Natural killer cell (primary cell): ENCODE measurements around the gene OXCT1. TPM values are rescaled to one million over a fixed set of nuclear protein-coding genes. Genes with fewer than 3 reads are reported as not detected.

Experiments
- ATAC-seq, 3 donors: fragments of 150-1000 bp in 2 of 3; fragments of 200-7000 bp in 1 of 3; cut with Tn5 transposase; 1 replicate in 1 of 3; 2 replicates in 2 of 3; pipeline ENCODE4 v1.10.0; 2021; ENCODE audit warnings: mild to moderate bottlenecking in 2 of 3, moderate library complexity in 2 of 3
- DNase-seq, 2 donors: peaks; one replicate each; pipeline versions ENCODE4 v3.0.0 to v3.0.0-alpha.2; 2013 to 2021; ENCODE audit warnings: mixed read lengths in 1 of 2
- H3K27ac ChIP-seq: one replicate; pipeline ENCODE4 v1.5.1; 2013; ENCODE audit warnings: mild to moderate bottlenecking, low read length
- H3K27me3 ChIP-seq: one replicate; pipeline ENCODE4 v1.6.1; 2013; ENCODE audit warnings: low read length; ENCODE audit not compliant: control insufficient read depth, insufficient read depth
- H3K36me3 ChIP-seq: one replicate; pipeline ENCODE4 v1.6.1; 2013; ENCODE audit warnings: low read length; ENCODE audit not compliant: control insufficient read depth, insufficient read depth
- H3K4me1 ChIP-seq: one replicate; pipeline ENCODE4 v1.6.1; 2013; ENCODE audit warnings: low read length; ENCODE audit not compliant: control insufficient read depth, insufficient read depth
- H3K4me3 ChIP-seq: one replicate; pipeline ENCODE4 v1.5.1; 2013; ENCODE audit warnings: low read length
- H3K9me3 ChIP-seq: one replicate; pipeline ENCODE4 v1.6.1; 2013; ENCODE audit warnings: low read length; ENCODE audit not compliant: control insufficient read depth, insufficient read depth
- H3K27ac Mint-ChIP-seq, 2 donors: one replicate each; pipeline ENCODE4 v1.8.0; 2022; ENCODE audit warnings: mild to moderate bottlenecking in 2 of 2, mixed read lengths in 2 of 2, moderate library complexity in 1 of 2
- H3K27me3 Mint-ChIP-seq, 2 donors: one replicate each; pipeline ENCODE4 v1.8.0; 2022; ENCODE audit warnings: low read depth in 2 of 2, mixed read lengths in 2 of 2
- H3K36me3 Mint-ChIP-seq: one replicate; pipeline ENCODE4 v1.8.0; 2022; ENCODE audit warnings: mixed read lengths
- H3K4me1 Mint-ChIP-seq, 2 donors: one replicate each; pipeline ENCODE4 v1.8.0; 2022; ENCODE audit warnings: mixed read lengths in 2 of 2
- H3K4me3 Mint-ChIP-seq: one replicate; pipeline ENCODE4 v1.8.0; 2022; ENCODE audit warnings: mild to moderate bottlenecking, moderate library complexity, mixed read lengths
- H3K9me3 Mint-ChIP-seq, 2 donors: one replicate each; pipeline ENCODE4 v1.8.0; 2022; ENCODE audit warnings: mixed read lengths in 2 of 2
- CTCF ChIP-seq: fragments of 200-600 bp; IDR thresholded peaks from one replicate; pipeline ENCODE4 v1.8.0; 2022; ENCODE audit warnings: antibody characterized with exemption
- WGBS: methylation state at CpG from one replicate; pipeline ENCODE4 v1.1.7; 2013; ENCODE audit warnings: missing lambda C conversion rate; ENCODE audit not compliant: insufficient coverage; 5-methylcytosine and 5-hydroxymethylcytosine counted together
- intact Hi-C: fragments of 100-400 bp; cut with micrococcal nuclease; formaldehyde crosslinking; loops from one replicate; pipeline ENCODE4 v1.14.2; 2022
- total RNA-seq, 4 donors: library from RNA; stranded (reverse); fragments of 120-200 nt in 1 of 4; gene quantifications; one replicate each; pipeline versions ENCODE4 v1.2.3 to v1.2.4, GENCODE V29; 2013 to 2022

Gene OXCT1
- total RNA-seq, 3 donors from 2014 or later (not counting 1 experiment from before 2014, with no cell fraction given) = 17.1 to 19.9 (median 18.0) TPM

GRCh38 chr5:41695920-41696582, 174.2 kb downstream of the OXCT1 start:
- intact Hi-C loops = no loop called here
- 84% methylated on average over 3 of the region's 3 CpGs for whole genome bisulfite sequencing
- no peak for ATAC-seq

GRCh38 chr5:41686767-41687166, 183.5 kb downstream of the OXCT1 start:
- Mint-ChIP-seq H3K36me3 (no peaks in the 10 kb centered on the region), H3K4me1 (no peaks in the 10 kb centered on the region), H3K4me3 (no peak overlapping the region), H3K27me3 (no peaks in the 10 kb centered on the region), H3K9me3 (no peaks in the 10 kb centered on the region), H3K27ac (no peak overlapping the region)
- TF ChIP-seq CTCF = no peak
- no peak overlapping the region for H3K27ac ChIP-seq
- ATAC-seq = no peak
- no peaks in the 10 kb centered on the region for H3K9me3 ChIP-seq
- no peaks in the 10 kb centered on the region for H3K27me3 ChIP-seq
- H3K4me3 ChIP-seq = no peak overlapping the region
- no peak for DNase-seq
- 78% methylated on average over 2 of the region's 2 CpGs for WGBS
- intact Hi-C loops = no loop called here
- no peaks in the 10 kb centered on the region for H3K4me1 ChIP-seq
- H3K36me3 ChIP-seq = no peaks in the 10 kb centered on the region

More at GRCh38 chr5:41695920-41696582, 174.2 kb downstream of the OXCT1 start:
- Histone ChIP-seq H3K9me3 (no peaks in the 10 kb centered on the region), H3K4me1 (no peaks in the 10 kb centered on the region), H3K36me3 (no peaks in the 10 kb centered on the region), H3K4me3 (no peak overlapping the region), H3K27me3 (peaks cover 2% of the 10 kb centered on the region), H3K27ac (no peak overlapping the region)
- Mint-ChIP-seq H3K4me1 (no peaks in the 10 kb centered on the region), H3K27me3 (no peaks in the 10 kb centered on the region), H3K4me3 (no peak overlapping the region), H3K36me3 (no peaks in the 10 kb centered on the region), H3K9me3 (peaks cover 0 to 5% of the 10 kb centered on the region in 2 donors), H3K27ac (no peak overlapping the region)
- no peak for DNase-seq
- TF ChIP-seq CTCF = no peak

GRCh38 chr5:41686191-41686590, 184.0 kb downstream of the OXCT1 start:
- H3K27me3 Mint-ChIP-seq = no peaks in the 10 kb centered on the region
- Histone ChIP-seq H3K4me3 (no peak overlapping the region), H3K36me3 (no peaks in the 10 kb centered on the region), H3K4me1 (no peaks in the 10 kb centered on the region), H3K27ac (no peak overlapping the region), H3K9me3 (no peaks in the 10 kb centered on the region), H3K27me3 (no peaks in the 10 kb centered on the region)
- H3K36me3 Mint-ChIP-seq = no peaks in the 10 kb centered on the region
- ATAC-seq = no peak
- no peak overlapping the region for H3K27ac Mint-ChIP-seq
- H3K4me1 Mint-ChIP-seq = no peaks in the 10 kb centered on the region
- no peak for DNase-seq
- TF ChIP-seq CTCF = no peak
- intact Hi-C loops = no loop called here
- no peaks in the 10 kb centered on the region for H3K9me3 Mint-ChIP-seq
- no peak overlapping the region for H3K4me3 Mint-ChIP-seq

- Mint-ChIP-seq H3K27me3 (no peaks in the 10 kb centered on the region), H3K4me3 (no peak overlapping the region), H3K9me3 (peaks cover 0 to 4% of the 10 kb centered on the region in 2 donors), H3K27ac (no peak overlapping the region), H3K4me1 (no peaks in the 10 kb centered on the region), H3K36me3 (no peaks in the 10 kb centered on the region)
- no peak for ATAC-seq
- H3K36me3 ChIP-seq = no peaks in the 10 kb centered on the region
- intact Hi-C loops = no loop called here
- H3K4me3 ChIP-seq = no peak overlapping the region
- no peak overlapping the region for H3K27ac ChIP-seq
- no peak for TF ChIP-seq CTCF
- no peaks in the 10 kb centered on the region for H3K9me3 ChIP-seq
- H3K27me3 ChIP-seq = no peaks in the 10 kb centered on the region
- H3K4me1 ChIP-seq = no peaks in the 10 kb centered on the region
- DNase-seq = no peak
- WGBS = 54% methylated on average over 3 of the region's 3 CpGs
Observed at GRCh38 chr5:41683181-41683580, 187.0 kb downstream of the OXCT1 start.
